Fibroblast of the aortic adventitia (primary cell): ENCODE measurements around the gene TAF11L11. TPM values are rescaled to one million over a fixed set of nuclear protein-coding genes. Genes with fewer than 3 reads are reported as not detected.
"Not testable (repeated sequence)": the region's sequence is repeated elsewhere in the genome, so short reads cannot be mapped to it uniquely, and the experiment has no call there.

Experiments
- DNase-seq: peaks from one replicate; pipeline ENCODE4 v3.0.0-alpha.2; 2010; ENCODE audit warnings: low read depth
- H3K4me3 ChIP-seq: 2 replicates; pipeline ENCODE4 v1.5.1; 2011; ENCODE audit warnings: low read depth, mild to moderate bottlenecking, control low read depth, low read length, moderate library complexity
- total RNA-seq: library from RNA; depleted of rRNA; stranded (reverse); fragments of >200 nt; gene quantifications from 2 replicates; pipeline ENCODE4 v1.2.3, GENCODE V29; 2012; ENCODE audit warnings: low replicate concordance
- TF ChIP-seq, protein P1 (sequence below): IDR thresholded peaks from 2 replicates; pipeline ENCODE4 v1.5.1; 2011; ENCODE audit warnings: mild to moderate bottlenecking, low read length, control low read depth, inconsistent platforms; ENCODE audit not compliant: insufficient read depth

TAF11L11 gene
- total RNA-seq: not detected in 2 replicates

DNA sequence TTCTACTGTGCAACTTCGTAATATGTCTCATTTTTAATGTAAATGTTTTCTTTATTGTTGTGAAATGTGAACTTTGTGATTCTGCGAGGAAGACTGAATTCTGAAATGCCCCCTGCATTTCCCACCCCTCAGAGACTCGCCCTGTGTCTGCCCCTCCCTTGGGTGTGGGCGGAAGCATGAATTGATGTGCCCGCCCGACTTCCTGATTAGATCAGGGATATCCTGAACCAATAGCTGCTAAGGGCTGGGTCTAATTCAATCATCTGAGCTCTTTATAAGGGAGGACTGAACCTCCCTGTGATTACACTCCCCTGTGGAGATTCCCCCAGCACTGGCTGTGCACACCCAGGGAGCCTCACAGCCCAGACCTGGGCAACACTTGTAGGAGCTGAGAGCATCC, at the start of gene TAF11L11:
Gene TAF11L11 (plus strand): TSS at position 304 of the 400 bp plus-strand sequence.
- DNase-seq, H3K4me3 ChIP-seq: not testable (repeated sequence)

DNA sequence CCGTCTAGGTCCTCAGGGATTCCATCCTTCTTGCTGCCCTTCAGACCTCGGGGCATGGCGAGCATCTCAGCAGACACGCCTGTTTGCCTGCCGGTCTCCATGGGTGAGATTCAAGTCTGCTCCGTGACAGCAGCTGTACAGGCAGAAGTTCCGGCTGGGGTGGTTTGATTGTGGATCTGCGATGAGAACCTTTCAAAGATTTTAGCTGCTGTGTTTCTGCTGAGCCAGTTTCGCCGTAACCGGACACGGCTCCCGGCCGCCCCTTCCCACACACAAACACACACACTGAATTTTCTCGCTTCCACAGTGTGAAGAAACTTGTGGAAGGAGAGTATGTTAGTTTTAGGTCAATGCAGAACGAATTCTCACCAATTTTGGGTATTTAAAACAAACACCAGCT, 18.3 kb upstream of the TAF11L11 start, which contains the start of gene TAF11L7:
Gene TAF11L7 (minus strand): TSS at position 101 of the 400 bp plus-strand sequence.
- not testable (repeated sequence) for H3K4me3 ChIP-seq

DNA sequence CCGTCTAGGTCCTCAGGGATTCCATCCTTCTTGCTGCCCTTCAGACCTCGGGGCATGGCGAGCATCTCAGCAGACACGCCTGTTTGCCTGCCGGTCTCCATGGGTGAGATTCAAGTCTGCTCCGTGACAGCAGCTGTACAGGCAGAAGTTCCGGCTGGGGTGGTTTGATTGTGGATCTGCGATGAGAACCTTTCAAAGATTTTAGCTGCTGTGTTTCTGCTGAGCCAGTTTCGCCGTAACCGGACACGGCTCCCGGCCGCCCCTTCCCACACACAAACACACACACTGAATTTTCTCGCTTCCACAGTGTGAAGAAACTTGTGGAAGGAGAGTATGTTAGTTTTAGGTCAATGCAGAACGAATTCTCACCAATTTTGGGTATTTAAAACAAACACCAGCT, 13.1 kb upstream of the TAF11L11 start, which contains the start of gene TAF11L8:
Gene TAF11L8 (minus strand): TSS at position 101 of the 400 bp plus-strand sequence.
- not testable (repeated sequence) for DNase-seq, H3K4me3 ChIP-seq

More for the DNA sequence above, 18.3 kb upstream of the TAF11L11 start, which contains the start of gene TAF11L7:
- DNase-seq: not testable (repeated sequence)

DNA sequence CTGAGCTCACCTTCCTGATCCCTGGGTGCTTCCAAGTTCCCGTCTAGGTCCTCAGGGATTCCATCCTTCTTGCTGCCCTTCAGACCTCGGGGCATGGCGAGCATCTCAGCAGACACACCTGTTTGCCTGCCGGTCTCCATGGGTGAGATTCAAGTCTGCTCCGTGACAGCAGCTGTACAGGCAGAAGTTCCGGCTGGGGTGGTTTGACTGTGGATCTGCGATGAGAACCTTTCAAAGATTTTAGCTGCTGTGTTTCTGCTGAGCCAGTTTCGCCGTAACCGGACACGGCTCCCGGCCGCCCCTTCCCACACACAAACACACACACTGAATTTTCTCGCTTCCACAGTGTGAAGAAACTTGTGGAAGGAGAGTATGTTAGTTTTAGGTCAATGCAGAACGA, 9.7 kb upstream of the TAF11L11 start, which contains the start of gene TAF11L9:
Gene TAF11L9 (minus strand): TSS at position 140 of the 400 bp plus-strand sequence.
- not testable (repeated sequence) for DNase-seq, H3K4me3 ChIP-seq

DNA sequence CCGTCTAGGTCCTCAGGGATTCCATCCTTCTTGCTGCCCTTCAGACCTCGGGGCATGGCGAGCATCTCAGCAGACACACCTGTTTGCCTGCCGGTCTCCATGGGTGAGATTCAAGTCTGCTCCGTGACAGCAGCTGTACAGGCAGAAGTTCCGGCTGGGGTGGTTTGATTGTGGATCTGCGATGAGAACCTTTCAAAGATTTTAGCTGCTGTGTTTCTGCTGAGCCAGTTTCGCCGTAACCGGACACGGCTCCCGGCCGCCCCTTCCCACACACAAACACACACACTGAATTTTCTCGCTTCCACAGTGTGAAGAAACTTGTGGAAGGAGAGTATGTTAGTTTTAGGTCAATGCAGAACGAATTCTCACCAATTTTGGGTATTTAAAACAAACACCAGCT, 6.3 kb upstream of the TAF11L11 start, which contains the start of gene TAF11L10:
Gene TAF11L10 (minus strand): TSS at position 101 of the 400 bp plus-strand sequence.
- H3K4me3 ChIP-seq, DNase-seq: not testable (repeated sequence)

DNA sequence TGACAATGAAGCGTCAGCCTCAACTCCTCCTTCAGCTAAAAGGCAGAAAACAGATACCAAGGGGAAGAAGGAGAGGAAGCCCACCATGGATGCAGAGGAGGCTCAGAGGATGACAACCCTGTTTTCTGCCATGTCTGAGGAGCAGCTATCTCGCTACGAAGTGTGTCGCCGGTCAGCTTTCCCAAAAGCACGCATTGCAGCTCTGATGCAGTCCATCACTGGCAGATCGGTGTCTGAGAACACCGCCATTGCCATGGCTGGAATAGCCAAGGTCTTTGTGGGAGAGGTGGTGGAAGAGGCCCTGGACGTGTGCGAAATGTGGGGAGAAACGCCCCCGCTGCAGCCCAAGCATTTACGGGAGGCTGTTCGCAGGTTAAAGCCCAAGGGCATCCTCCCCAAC, 968 bp downstream of the TAF11L11 start:
- TF ChIP-seq, protein P1, sequence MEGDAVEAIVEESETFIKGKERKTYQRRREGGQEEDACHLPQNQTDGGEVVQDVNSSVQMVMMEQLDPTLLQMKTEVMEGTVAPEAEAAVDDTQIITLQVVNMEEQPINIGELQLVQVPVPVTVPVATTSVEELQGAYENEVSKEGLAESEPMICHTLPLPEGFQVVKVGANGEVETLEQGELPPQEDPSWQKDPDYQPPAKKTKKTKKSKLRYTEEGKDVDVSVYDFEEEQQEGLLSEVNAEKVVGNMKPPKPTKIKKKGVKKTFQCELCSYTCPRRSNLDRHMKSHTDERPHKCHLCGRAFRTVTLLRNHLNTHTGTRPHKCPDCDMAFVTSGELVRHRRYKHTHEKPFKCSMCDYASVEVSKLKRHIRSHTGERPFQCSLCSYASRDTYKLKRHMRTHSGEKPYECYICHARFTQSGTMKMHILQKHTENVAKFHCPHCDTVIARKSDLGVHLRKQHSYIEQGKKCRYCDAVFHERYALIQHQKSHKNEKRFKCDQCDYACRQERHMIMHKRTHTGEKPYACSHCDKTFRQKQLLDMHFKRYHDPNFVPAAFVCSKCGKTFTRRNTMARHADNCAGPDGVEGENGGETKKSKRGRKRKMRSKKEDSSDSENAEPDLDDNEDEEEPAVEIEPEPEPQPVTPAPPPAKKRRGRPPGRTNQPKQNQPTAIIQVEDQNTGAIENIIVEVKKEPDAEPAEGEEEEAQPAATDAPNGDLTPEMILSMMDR: no peak
- no peak overlapping the region for H3K4me3 ChIP-seq
- no peak for DNase-seq

DNA sequence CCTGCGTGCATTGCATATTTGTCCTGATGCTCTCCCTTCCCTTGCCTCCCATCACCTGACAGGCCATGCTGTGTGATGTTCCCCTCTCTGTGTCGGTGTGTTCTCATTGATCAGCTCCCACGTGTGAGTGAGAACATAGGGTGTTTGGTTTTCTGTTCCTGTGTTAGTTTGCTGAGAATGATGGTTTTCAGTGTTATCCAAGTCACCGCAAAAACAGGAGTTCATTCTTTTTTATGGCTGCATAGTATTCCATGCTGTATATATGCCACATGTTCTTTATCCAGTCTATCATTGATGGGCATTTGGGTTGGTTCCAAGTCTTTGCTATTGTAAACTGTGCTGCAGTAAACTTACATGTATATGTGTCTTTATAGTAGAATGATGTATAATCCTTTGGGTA, 3.5 kb downstream of the TAF11L11 start:
- not testable (repeated sequence) for DNase-seq, H3K4me3 ChIP-seq

DNA sequence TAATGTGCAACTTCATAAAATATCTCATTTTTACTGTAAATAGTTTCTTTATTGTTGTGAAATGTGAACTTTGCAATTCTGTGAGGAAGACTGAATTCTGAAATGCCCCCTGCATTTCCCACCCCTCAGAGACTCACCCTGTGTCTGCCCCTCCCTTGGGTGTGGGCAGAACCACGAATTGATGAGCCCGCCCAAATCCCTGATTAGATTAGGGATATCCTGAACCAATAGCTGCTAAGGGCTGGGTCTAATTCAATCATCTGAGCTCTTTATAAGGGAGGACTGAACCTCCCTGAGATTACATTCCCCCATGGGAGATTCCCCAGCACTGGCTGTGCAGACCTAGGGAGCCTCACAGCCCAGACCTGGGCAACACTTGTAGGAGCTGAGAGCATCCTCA, 6.1 kb downstream of the TAF11L11 start, which contains the start of gene TAF11L12:
Gene TAF11L12 (plus strand): TSS at position 301 of the 400 bp plus-strand sequence.
- DNase-seq, H3K4me3 ChIP-seq: not testable (repeated sequence)

DNA sequence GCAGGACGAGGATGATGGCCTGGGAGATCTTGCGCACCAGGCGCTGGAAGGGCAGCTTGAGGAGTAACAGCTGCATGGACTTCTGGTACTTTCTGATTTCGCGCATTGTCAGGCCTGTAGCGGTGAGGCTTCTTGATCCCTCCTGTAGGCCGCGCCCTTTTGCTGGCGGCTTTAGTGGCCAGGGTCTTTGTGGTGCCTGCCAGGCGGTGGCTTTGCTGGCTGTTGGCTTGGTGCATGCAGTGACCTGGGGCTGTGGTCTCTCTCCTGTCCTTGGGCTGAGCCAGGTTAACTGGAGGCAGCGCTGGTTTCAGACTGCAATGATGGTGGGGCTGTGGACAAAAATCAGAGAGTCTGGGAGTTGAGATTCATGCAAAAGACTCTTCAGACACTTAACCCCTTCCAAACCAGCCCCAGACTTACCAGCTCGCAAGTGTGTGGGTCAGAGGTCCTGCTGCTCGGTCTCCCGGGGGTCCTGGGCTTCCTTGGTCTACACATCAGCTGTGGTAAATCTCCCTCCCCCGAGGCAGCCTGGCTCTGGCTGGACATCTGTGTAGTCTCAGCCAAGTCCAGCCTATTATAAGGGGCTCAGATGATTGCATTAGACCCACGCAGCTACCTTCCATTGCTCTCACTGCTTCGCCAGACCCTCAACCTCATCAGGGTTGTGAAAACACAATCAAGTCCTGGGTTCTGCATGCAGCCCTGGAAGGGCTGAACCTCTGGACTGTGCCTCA, 11.1 kb downstream of the TAF11L11 start:
- no peak overlapping the region for H3K4me3 ChIP-seq
- DNase-seq: no peak
- TF ChIP-seq, protein P1: no peak

DNA sequence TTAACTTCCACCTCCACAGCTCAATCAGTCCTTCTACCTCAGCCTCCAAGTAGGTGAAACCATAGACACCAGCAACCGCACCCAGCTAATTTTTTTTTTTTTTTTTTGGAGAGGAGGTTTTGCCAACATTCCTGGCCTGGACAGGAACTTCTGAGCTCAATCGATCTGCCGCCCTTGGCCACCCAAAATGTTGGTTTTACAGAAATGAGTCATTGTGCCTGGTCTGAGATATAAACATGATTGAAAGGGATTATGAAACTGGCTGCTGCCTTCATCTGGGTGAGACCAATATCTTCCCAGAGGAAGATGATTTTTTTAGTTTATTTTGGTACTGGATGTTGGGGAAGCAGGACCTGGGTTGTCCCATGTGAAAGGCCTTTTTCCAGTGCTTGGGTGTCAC, 15.4 kb downstream of the TAF11L11 start:
- no peak for DNase-seq
- TF ChIP-seq, protein P1: no peak
- H3K4me3 ChIP-seq: no peak overlapping the region
